ENCODE data around the gene TLCD4. TPM values are rescaled to one million over a fixed set of nuclear protein-coding genes. Genes with fewer than 3 reads are reported as not detected.

The TLCD4 gene
- total and polyA plus RNA-seq, 2 of the 13 experiments (the other 11 are each of a cell fraction or from before 2014, with no cell fraction given), result 4.7 to 14.5 TPM

GRCh38 chr1:95122151-95122697 is 5.1 kb downstream of the TLCD4 start (continued):
- TF ChIP-seq NFKBIZ (CRISPR knock-in tag; IDR thresholded peaks at IDR 0.05), result peak; percentile 81; the same call in 1 of the 2 replicates
- TF ChIP-seq KLF15 (CRISPR knock-in tag; IDR thresholded peaks at IDR 0.05; ENCODE audit: borderline replicate concordance), result no peak
- no peak for TF ChIP-seq ZNF660 (CRISPR knock-in tag; IDR thresholded peaks at IDR 0.05; ENCODE audit: borderline replicate concordance, low read depth)
- no peak for TF ChIP-seq ZNF274 (CRISPR knock-in tag; IDR thresholded peaks at IDR 0.05)
- no peak for TF ChIP-seq ZNF484 (CRISPR knock-in tag; IDR thresholded peaks at IDR 0.05; ENCODE audit: borderline replicate concordance, low read depth)
- TF ChIP-seq KAT2B (IDR thresholded peaks at IDR 0.05; ENCODE audit: borderline replicate concordance, low read depth, low read length), result no peak
- TF ChIP-seq MTERF4 (CRISPR knock-in tag; IDR thresholded peaks at IDR 0.05), result no peak; the same call in 1 of the 2 replicates
- no peak for TF ChIP-seq DNMT1 (CRISPR knock-in tag; IDR thresholded peaks at IDR 0.05)
- TF ChIP-seq ZNF136 (CRISPR knock-in tag; IDR thresholded peaks at IDR 0.05; ENCODE audit: low read depth), result no peak
- TF ChIP-seq CC2D1A (CRISPR knock-in tag; IDR thresholded peaks at IDR 0.05), result no peak
- TF ChIP-seq, protein P1, sequence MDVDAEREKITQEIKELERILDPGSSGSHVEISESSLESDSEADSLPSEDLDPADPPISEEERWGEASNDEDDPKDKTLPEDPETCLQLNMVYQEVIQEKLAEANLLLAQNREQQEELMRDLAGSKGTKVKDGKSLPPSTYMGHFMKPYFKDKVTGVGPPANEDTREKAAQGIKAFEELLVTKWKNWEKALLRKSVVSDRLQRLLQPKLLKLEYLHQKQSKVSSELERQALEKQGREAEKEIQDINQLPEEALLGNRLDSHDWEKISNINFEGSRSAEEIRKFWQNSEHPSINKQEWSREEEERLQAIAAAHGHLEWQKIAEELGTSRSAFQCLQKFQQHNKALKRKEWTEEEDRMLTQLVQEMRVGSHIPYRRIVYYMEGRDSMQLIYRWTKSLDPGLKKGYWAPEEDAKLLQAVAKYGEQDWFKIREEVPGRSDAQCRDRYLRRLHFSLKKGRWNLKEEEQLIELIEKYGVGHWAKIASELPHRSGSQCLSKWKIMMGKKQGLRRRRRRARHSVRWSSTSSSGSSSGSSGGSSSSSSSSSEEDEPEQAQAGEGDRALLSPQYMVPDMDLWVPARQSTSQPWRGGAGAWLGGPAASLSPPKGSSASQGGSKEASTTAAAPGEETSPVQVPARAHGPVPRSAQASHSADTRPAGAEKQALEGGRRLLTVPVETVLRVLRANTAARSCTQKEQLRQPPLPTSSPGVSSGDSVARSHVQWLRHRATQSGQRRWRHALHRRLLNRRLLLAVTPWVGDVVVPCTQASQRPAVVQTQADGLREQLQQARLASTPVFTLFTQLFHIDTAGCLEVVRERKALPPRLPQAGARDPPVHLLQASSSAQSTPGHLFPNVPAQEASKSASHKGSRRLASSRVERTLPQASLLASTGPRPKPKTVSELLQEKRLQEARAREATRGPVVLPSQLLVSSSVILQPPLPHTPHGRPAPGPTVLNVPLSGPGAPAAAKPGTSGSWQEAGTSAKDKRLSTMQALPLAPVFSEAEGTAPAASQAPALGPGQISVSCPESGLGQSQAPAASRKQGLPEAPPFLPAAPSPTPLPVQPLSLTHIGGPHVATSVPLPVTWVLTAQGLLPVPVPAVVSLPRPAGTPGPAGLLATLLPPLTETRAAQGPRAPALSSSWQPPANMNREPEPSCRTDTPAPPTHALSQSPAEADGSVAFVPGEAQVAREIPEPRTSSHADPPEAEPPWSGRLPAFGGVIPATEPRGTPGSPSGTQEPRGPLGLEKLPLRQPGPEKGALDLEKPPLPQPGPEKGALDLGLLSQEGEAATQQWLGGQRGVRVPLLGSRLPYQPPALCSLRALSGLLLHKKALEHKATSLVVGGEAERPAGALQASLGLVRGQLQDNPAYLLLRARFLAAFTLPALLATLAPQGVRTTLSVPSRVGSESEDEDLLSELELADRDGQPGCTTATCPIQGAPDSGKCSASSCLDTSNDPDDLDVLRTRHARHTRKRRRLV (CRISPR knock-in tag; IDR thresholded peaks at IDR 0.05), result no peak; the same call in 1 of the 2 replicates
- no peak for TF ChIP-seq ZNF30 (CRISPR knock-in tag; IDR thresholded peaks at IDR 0.05)
- TF ChIP-seq ZFP90 (CRISPR knock-in tag; IDR thresholded peaks at IDR 0.05; ENCODE audit: borderline replicate concordance), result peak; percentile 46; the same call in 1 of the 2 replicates
- no peak for TF ChIP-seq NFATC3 (CRISPR knock-in tag; IDR thresholded peaks at IDR 0.05)
- TF ChIP-seq ZNF879 (CRISPR knock-in tag; IDR thresholded peaks at IDR 0.05), result no peak
- TF ChIP-seq GTF3A (CRISPR knock-in tag; conservative IDR thresholded peaks at IDR 0.05), result no peak
- peak; percentile 76 for TF ChIP-seq ZNF501 (CRISPR knock-in tag; IDR thresholded peaks at IDR 0.05)
- 0 out of 2 replicates have a peak, but pooled peaks have one; percentile 43 for TF ChIP-seq ZFP37 (CRISPR knock-in tag; IDR thresholded peaks at IDR 0.05; ENCODE audit: borderline replicate concordance)
- no peak for TF ChIP-seq ZNF33A (CRISPR knock-in tag; IDR thresholded peaks at IDR 0.05; ENCODE audit: borderline replicate concordance)
- peak; percentile 96; the same call in 1 of the 2 replicates for TF ChIP-seq FOXJ3 (CRISPR knock-in tag; IDR thresholded peaks at IDR 0.05; ENCODE audit: borderline replicate concordance)
- peak; percentile 99 for TF ChIP-seq RARA (CRISPR knock-in tag; IDR thresholded peaks at IDR 0.05)
- no peak for TF ChIP-seq ZBTB3 (CRISPR knock-in tag; IDR thresholded peaks at IDR 0.05; ENCODE audit: borderline replicate concordance, low read depth)
- 0 out of 2 replicates have a peak, but pooled peaks have one; percentile 43 for TF ChIP-seq BRCA1 (CRISPR knock-in tag; IDR thresholded peaks at IDR 0.05)
- TF ChIP-seq, protein P2, sequence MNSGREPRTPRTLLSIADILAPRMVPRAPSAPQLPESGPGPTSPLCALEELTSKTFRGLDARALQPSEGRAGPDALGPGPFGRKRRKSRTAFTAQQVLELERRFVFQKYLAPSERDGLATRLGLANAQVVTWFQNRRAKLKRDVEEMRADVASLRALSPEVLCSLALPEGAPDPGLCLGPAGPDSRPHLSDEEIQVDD (CRISPR knock-in tag; IDR thresholded peaks at IDR 0.05; ENCODE audit: borderline replicate concordance), result no peak
- no peak; the same call in 1 of the 2 replicates for TF ChIP-seq MAFF (IDR thresholded peaks at IDR 0.05; ENCODE audit: low read depth, low read length)
